SKM-1 treated with dmso at 0.1 percent for 144 hours (cell line): Measurements from ENCODE around the gene FA2H.
"Not testable (repeated sequence)": the region's sequence is repeated elsewhere in the genome, so short reads cannot be mapped to it uniquely, and the experiment has no call there.

Source experiments
- DNase-seq: peaks from one replicate; lab custom pipeline; 2025; ENCODE audit not compliant: unreplicated experiment; lab: John Stamatoyannopoulos, UW

FA2H gene

GRCh38 chr16:74725651-74726455 is 48.8 kb downstream of the FA2H start:
- DNase-seq: no peak

GRCh38 chr16:74724820-74725549 is 49.6 kb downstream of the FA2H start:
- DNase-seq: no peak

- DNase-seq: no peak
Measured at GRCh38 chr16:74723256-74723655, 51.4 kb downstream of the FA2H start.

GRCh38 chr16:74722156-74722555 is 52.5 kb downstream of the FA2H start:
- DNase-seq: not testable (repeated sequence)

GRCh38 chr16:74721716-74722115 is 52.9 kb downstream of the FA2H start:
- DNase-seq: no peak

GRCh38 chr16:74720579-74720978 is 54.0 kb downstream of the FA2H start:
- no peak for DNase-seq

GRCh38 chr16:74718741-74719610 is 55.6 kb downstream of the FA2H start:
- DNase-seq: no peak

- DNase-seq: no peak
Measured at GRCh38 chr16:74718140-74718539, 56.5 kb downstream of the FA2H start.

- DNase-seq: no peak
Measured at GRCh38 chr16:74717367-74717766, 57.3 kb downstream of the FA2H start.

GRCh38 chr16:74716355-74716754 is 58.3 kb downstream of the FA2H start:
- no peak for DNase-seq

GRCh38 chr16:74713876-74714275 is 60.7 kb downstream of the FA2H start:
- no peak for DNase-seq

GRCh38 chr16:74713325-74713724 is 61.3 kb downstream of the FA2H start:
- DNase-seq: no peak

- no peak for DNase-seq
Measured at GRCh38 chr16:74711938-74712337, 62.7 kb downstream of the FA2H start.

GRCh38 chr16:74710401-74710800 is 64.2 kb downstream of the FA2H start:
- no peak for DNase-seq

- DNase-seq: peak; percentile 89
Measured at GRCh38 chr16:74709441-74709877, 65.2 kb downstream of the FA2H start.

GRCh38 chr16:74700438-74701225 is 74.0 kb downstream of the FA2H start, which contains the start of gene MLKL:
Gene MLKL, minus strand, starts transcription at chr16:74700862. Its CDS starts 5,105 bp downstream, at chr16:74695757.
- peak; percentile 96 for DNase-seq

GRCh38 chr16:74700116-74700437 is 74.5 kb downstream of the FA2H start:
- no peak for DNase-seq

GRCh38 chr16:74699666-74700065 is 75.0 kb downstream of the FA2H start:
- no peak for DNase-seq

GRCh38 chr16:74698222-74698621 is 76.4 kb downstream of the FA2H start:
- no peak for DNase-seq
